Spleen (tissue), 11 donors: Measurements from ENCODE around the gene EYA2. TPM values are rescaled to one million over a fixed set of nuclear protein-coding genes. Genes with fewer than 3 reads are reported as not detected.

ENCODE experiments used
- DNase-seq: peaks from one replicate; pipeline ENCODE4 v3.0.0-alpha.2; 2020
- H3K27ac ChIP-seq, 8 donors: fragments of 200-600 bp; sonication (generic) in 7 of 8; 1 replicate in 4 of 8; 2 replicates in 4 of 8; pipeline versions ENCODE4 v1.5.0 to v1.8.0; 2016 to 2021; ENCODE audit warnings: inconsistent platforms in 4 of 8, mild to moderate bottlenecking in 4 of 8, moderate library complexity in 1 of 8
- H3K27me3 ChIP-seq, 7 donors: fragments of 200-600 bp; sonication (generic) in 6 of 7; replicated peaks in 1 of 7; 1 replicate in 4 of 7; 2 replicates in 3 of 7; pipeline versions ENCODE4 v1.5.0 to v1.8.0; 2016 to 2021; ENCODE audit warnings: inconsistent platforms in 3 of 7, mild to moderate bottlenecking in 1 of 7
- H3K36me3 ChIP-seq, 6 donors: fragments of 200-600 bp; sonication (generic) in 5 of 6; 1 replicate in 4 of 6; 2 replicates in 2 of 6; pipeline versions ENCODE4 v1.5.0 to v1.8.0; 2016 to 2021; ENCODE audit warnings: inconsistent platforms in 2 of 6
- H3K4me1 ChIP-seq, 6 donors: fragments of 200-600 bp; sonication (generic) in 5 of 6; 1 replicate in 3 of 6; 2 replicates in 3 of 6; pipeline versions ENCODE4 v1.5.0 to v1.8.0; 2016 to 2021; ENCODE audit warnings: inconsistent platforms in 3 of 6
- H3K4me3 ChIP-seq, 8 donors: fragments of 200-600 bp; sonication (generic) in 7 of 8; 1 replicate in 4 of 8; 2 replicates in 4 of 8; pipeline versions ENCODE4 v1.5.0 to v1.8.0; 2016 to 2021; ENCODE audit warnings: inconsistent platforms in 4 of 8, mild to moderate bottlenecking in 4 of 8, moderate library complexity in 2 of 8
- H3K9me3 ChIP-seq, 8 donors: fragments of 200-600 bp; sonication (generic) in 7 of 8; 1 replicate in 4 of 8; 2 replicates in 4 of 8; pipeline versions ENCODE4 v1.5.0 to v1.8.0; 2016 to 2021; ENCODE audit warnings: inconsistent platforms in 4 of 8
- POLR2A ChIP-seq, 3 donors: fragments of 450-650 bp; IDR thresholded peaks; one replicate each; pipeline ENCODE4 v1.5.1; 2017; ENCODE audit warnings: antibody characterized with exemption in 3 of 3, mild to moderate bottlenecking in 1 of 3
- POLR2AphosphoS5 ChIP-seq, 3 donors: sonication (generic); formaldehyde crosslinking; IDR thresholded peaks; one replicate each; pipeline ENCODE4 v1.5.1; 2017; ENCODE audit warnings: antibody characterized with exemption in 3 of 3
- WGBS, 5 donors: extraction: QIAGEN DNeasy Blood & Tissue Kit in 3 of 5; methylation state at CpG; one replicate each; pipeline versions ENCODE4 v1.1.5 to v1.1.7; 2013 to 2018; 5-methylcytosine and 5-hydroxymethylcytosine counted together
- intact Hi-C: fragments of 100-400 bp; cut with DNase I; formaldehyde crosslinking; loops from one replicate; pipeline ENCODE4 v1.15.0; 2023; ENCODE audit warnings: low total_unique reads
- polyA plus RNA-seq, 3 donors: library from polyadenylated mRNA; stranded (reverse); fragments of 200-250 nt; gene quantifications; one replicate each; pipeline ENCODE4 v1.2.1, GENCODE V29; 2013
- total RNA-seq, 7 donors: library from RNA; depleted of rRNA in 3 of 7; stranded (reverse); fragments of >200 nt in 3 of 7; fragmentation: NEBNext Ultra II Directional in 4 of 7; extraction: Animal tissue kit (Norgen Biotek cat#: 25700) in 4 of 7; gene quantifications; one replicate each; pipeline versions ENCODE4 v1.1.0 to v1.2.1, GENCODE V29; 2016 to 2021
- TF ChIP-seq, protein P1 (sequence below), 11 experiments: fragments of 200-600 bp in 7 of 11; fragments of 450-650 bp in 4 of 11; sonication (generic) in 4 of 11; IDR thresholded peaks in 8 of 11; conservative IDR thresholded peaks in 3 of 11; 1 replicate in 7 of 11; 2 replicates in 4 of 11; pipeline versions ENCODE4 v1.4.0 to v1.8.0; 2016 to 2021; ENCODE audit warnings: antibody characterized with exemption in 11 of 11, inconsistent platforms in 4 of 11, mild to moderate bottlenecking in 1 of 11
- donor health status: healthy with polysubstance abuse.
- donor health status: DM: no; HTN: no; CAD: no; lungs with moderate emphysema.
- donor health status: DM: no; HTN: no; CAD: no.
- donor health status: Bipolar disorder and iron deficiency.
- donor health status: healthy.
- donor health status: DM: no; HTN: no; CAD: no.
- donor health status: DM: yes; HTN: yes; CAD: no.

The EYA2 gene
- total and polyA plus RNA-seq, 10 donors = 0.26 to 0.76 (median 0.51) TPM; not detected in 1

DNA sequence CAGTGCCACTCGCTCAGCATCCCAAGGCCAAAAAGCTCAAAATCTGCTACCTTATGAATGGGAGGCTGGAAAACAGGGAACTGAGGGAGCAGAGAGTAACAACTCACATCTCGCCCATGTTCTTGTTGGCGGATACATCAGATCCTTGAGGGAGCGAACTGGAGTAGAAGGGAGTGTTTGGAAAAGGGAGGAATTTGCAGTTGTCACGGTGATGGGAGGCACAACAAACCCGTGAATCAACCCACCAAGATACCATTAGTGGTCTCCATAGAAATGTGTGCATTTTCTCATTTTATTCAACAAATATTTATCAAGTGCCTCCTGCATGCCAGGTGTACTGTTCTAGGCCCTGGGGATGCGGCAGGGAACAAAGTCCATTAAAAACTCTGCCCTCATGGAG, 212.1 kb downstream of the EYA2 start:
- 68 to 82% (median 72%) methylated on average over 7 of the region's 7 CpGs for WGBS, 5 donors

DNA sequence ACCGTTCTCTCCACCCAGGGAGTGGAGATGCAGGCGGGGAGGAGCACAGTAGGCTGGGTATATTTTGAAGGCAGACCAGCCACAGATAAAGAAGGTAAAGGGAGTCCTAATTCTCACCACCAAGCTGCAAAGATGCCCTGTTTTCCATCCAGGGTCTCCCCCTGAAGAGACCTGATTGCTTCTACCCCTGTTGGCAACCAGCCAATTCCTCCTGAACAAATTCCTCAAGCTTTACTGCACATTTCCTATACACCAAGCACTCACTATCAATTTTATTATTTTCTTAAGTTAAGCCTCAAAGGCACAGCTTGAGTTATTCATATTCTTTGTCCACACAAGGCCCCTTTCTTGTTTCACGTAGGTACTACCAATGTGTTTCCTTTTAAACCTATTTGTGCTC, 214.4 kb downstream of the EYA2 start:
- H3K27me3 ChIP-seq = peaks cover 0 to 18% (median 0%) of the 10 kb centered on the region in 7 donors
- no peaks in the 10 kb centered on the region for H3K4me1 ChIP-seq
- no peak overlapping the region for H3K4me3 ChIP-seq
- TF ChIP-seq, protein P1, sequence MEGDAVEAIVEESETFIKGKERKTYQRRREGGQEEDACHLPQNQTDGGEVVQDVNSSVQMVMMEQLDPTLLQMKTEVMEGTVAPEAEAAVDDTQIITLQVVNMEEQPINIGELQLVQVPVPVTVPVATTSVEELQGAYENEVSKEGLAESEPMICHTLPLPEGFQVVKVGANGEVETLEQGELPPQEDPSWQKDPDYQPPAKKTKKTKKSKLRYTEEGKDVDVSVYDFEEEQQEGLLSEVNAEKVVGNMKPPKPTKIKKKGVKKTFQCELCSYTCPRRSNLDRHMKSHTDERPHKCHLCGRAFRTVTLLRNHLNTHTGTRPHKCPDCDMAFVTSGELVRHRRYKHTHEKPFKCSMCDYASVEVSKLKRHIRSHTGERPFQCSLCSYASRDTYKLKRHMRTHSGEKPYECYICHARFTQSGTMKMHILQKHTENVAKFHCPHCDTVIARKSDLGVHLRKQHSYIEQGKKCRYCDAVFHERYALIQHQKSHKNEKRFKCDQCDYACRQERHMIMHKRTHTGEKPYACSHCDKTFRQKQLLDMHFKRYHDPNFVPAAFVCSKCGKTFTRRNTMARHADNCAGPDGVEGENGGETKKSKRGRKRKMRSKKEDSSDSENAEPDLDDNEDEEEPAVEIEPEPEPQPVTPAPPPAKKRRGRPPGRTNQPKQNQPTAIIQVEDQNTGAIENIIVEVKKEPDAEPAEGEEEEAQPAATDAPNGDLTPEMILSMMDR (IDR thresholded peaks at IDR 0.05 in 8 of 11, conservative IDR thresholded peaks at IDR 0.05 in 3 of 11) = no peak
- TF ChIP-seq POLR2AphosphoS5 (IDR thresholded peaks at IDR 0.05) = no peak
- TF ChIP-seq POLR2A (IDR thresholded peaks at IDR 0.05) = no peak
- H3K36me3 ChIP-seq = no peaks in the 10 kb centered on the region
- no peak for DNase-seq
- H3K27ac ChIP-seq = no peak overlapping the region
- WGBS, 5 donors = 74 to 92% (median 87%) methylated on average over 1 to 3 of the region's 3 CpGs
- intact Hi-C loops = no loop called here
- H3K9me3 ChIP-seq = peaks cover 0 to 29% (median 13%) of the 10 kb centered on the region in 8 donors

More for the DNA sequence above, 212.1 kb downstream of the EYA2 start:
- H3K4me3 ChIP-seq = no peak overlapping the region
- H3K4me1 ChIP-seq = no peaks in the 10 kb centered on the region
- DNase-seq = no peak
- H3K9me3 ChIP-seq = peaks cover 0 to 47% (median 28%) of the 10 kb centered on the region in 8 donors
- no peak overlapping the region for H3K27ac ChIP-seq
- H3K36me3 ChIP-seq = no peaks in the 10 kb centered on the region
- TF ChIP-seq POLR2A (IDR thresholded peaks at IDR 0.05) (no peak), POLR2AphosphoS5 (IDR thresholded peaks at IDR 0.05) (no peak)
- TF ChIP-seq, protein P1 (IDR thresholded peaks at IDR 0.05 in 8 of 11, conservative IDR thresholded peaks at IDR 0.05 in 3 of 11) = no peak
- intact Hi-C loops = no loop called here
- H3K27me3 ChIP-seq = peaks cover 0 to 19% (median 0%) of the 10 kb centered on the region in 7 donors

DNA sequence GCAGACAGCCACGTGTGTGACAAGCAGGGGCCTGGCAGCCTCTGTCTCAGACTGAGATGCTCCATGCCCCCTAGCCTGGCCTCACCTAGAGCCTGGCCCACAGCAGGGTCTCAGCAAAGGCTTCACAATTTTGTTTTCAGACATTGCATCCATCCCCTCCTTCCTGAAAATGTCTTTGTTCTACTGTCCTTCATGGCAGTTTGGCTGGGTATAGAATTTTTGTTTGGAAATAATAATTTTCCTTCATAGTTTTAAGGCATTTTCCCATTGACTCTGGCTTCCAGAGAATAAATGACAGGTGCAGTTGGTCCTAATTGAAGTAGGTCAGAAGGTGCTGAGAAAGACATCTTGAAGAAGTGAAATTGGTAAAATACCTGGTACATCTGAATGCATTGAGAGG, 216.2 kb downstream of the EYA2 start:
- TF ChIP-seq, protein P1 (IDR thresholded peaks at IDR 0.05 in 8 of 11, conservative IDR thresholded peaks at IDR 0.05 in 3 of 11) = no peak
- TF ChIP-seq POLR2A (IDR thresholded peaks at IDR 0.05) = no peak
- no peak for TF ChIP-seq POLR2AphosphoS5 (IDR thresholded peaks at IDR 0.05)
- Histone ChIP-seq H3K36me3 (no peaks in the 10 kb centered on the region), H3K4me1 (no peaks in the 10 kb centered on the region), H3K9me3 (peaks cover 0 to 27% (median 13%) of the 10 kb centered on the region in 8 donors), H3K4me3 (no peak overlapping the region), H3K27me3 (peaks cover 0 to 17% (median 0%) of the 10 kb centered on the region in 7 donors), H3K27ac (no peak overlapping the region)
- 67 to 86% (median 81%) methylated on average over 1 of the region's 1 CpG for WGBS, 5 donors
- intact Hi-C loops = no loop called here
- no peak for DNase-seq

DNA sequence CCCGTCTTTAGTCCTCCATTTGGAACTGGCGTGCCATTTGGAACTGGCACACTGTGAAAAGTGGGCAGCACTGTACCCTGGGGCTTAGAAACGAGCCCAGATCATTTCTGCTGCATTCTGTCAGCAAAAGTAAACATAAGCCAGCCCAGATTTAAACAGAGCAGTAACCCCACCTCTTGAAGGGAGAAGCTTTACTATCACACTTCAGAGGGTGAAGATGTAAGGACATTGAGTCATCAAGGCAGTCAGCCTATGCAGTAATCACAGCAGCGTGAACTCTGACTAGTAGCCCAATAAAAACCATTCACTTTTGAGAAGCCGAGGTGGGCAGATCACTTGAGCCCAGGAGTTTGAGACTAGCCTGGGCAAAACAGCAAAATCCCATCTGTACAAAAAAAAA, 216.9 kb downstream of the EYA2 start:
- TF ChIP-seq, protein P1 (IDR thresholded peaks at IDR 0.05 in 8 of 11, conservative IDR thresholded peaks at IDR 0.05 in 3 of 11) = no peak
- no peak for TF ChIP-seq POLR2AphosphoS5 (IDR thresholded peaks at IDR 0.05)
- no peak for TF ChIP-seq POLR2A (IDR thresholded peaks at IDR 0.05)
- Histone ChIP-seq H3K4me1 (no peaks in the 10 kb centered on the region), H3K27ac (no peak overlapping the region), H3K9me3 (peaks cover 0 to 27% (median 13%) of the 10 kb centered on the region in 8 donors), H3K36me3 (no peaks in the 10 kb centered on the region), H3K4me3 (no peak overlapping the region), H3K27me3 (peaks cover 0 to 23% (median 0%) of the 10 kb centered on the region in 7 donors)
- no peak for DNase-seq
- intact Hi-C loops = no loop called here
- 65 to 79% (median 75%) methylated on average over 5 of the region's 5 CpGs for WGBS, 5 donors
